NOMO-1 (cell line): Measurements from ENCODE around the gene TAX1BP1.
A peak's percentile ranks its signal among the peaks of the same experiment; 100 is the strongest.

ENCODE experiments used
- DNase-seq, 2 experiments: peaks; one replicate each; lab custom pipeline; 2025; ENCODE audit not compliant: unreplicated experiment in 2 of 2; lab: John Stamatoyannopoulos, UW

TAX1BP1 gene

DNA sequence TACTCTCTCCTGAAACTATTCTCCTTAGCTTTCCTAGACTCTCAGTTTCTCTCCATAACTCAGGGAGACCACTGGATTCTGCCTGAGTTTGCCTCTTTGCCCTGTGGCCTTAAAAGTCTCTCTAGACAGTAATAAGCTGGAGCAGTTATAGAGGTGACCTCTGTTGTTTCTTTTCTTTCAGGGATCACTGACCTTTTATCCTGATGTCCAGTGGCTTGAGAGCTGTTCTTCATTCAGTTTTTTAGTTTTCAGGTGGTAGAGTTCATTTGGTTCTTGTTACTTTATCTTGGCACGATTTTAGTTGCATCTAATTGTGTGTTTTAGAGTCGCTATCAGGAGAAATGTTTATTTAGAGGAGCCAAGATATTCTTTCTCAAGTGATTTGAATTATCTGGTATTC lies 37.7 kb downstream of the TAX1BP1 start:
- DNase-seq = no peak

DNA sequence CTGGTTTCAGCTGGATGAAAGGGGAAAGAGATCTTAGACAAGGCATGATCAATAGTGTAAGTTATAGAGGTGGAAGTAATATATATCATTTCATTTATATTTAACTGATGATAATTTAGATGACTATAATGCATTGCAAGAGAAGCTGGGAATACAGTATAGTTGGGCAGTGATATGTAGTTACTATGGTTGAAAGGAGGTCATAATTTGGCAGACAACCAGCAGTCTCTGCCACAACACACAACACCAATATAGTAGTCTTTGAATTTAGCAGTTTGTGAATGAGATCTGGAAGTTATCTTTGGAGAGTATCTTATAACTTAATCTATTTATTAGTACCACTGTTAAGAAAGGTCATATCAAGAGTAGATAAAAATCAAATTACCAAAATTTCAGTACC lies 39.9 kb downstream of the TAX1BP1 start:
- DNase-seq = no peak

DNA sequence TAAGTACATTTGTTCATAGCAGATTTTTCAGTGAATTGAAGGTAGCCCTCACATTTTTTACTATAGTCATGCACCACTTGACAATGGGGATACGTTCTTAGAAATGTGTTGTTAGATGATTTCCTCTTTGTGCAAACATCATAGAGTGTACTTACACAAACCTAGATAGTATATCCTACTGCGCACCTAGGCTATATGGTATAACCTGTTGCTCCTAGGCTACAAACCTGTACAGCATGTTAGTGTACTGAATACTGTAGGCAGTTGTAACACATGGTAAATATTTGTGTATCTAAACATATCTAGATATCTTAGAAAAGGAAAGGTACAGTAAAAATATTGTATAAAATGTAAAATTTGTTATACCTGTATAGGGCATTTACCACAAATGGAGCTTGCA lies 41.2 kb downstream of the TAX1BP1 start:
- DNase-seq = no peak

DNA sequence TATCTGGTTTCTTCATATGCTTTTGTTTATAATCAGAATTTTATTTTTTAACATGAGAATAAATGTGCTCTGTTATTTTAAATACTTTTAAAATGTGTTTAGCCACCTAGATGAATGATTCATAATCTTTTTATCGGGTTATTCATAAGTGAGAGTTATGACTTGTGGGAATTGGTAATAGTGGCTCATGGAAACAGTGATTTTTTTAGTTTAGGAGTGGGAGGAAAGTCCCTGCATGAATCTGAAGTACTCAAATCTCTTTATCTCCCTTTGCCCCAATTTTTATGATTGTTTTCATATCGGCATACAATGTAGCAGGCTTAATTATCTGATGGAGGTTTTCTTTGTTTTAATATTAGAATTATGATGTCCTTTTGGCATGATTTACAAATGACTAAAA lies 42.9 kb downstream of the TAX1BP1 start:
- DNase-seq = no peak

DNA sequence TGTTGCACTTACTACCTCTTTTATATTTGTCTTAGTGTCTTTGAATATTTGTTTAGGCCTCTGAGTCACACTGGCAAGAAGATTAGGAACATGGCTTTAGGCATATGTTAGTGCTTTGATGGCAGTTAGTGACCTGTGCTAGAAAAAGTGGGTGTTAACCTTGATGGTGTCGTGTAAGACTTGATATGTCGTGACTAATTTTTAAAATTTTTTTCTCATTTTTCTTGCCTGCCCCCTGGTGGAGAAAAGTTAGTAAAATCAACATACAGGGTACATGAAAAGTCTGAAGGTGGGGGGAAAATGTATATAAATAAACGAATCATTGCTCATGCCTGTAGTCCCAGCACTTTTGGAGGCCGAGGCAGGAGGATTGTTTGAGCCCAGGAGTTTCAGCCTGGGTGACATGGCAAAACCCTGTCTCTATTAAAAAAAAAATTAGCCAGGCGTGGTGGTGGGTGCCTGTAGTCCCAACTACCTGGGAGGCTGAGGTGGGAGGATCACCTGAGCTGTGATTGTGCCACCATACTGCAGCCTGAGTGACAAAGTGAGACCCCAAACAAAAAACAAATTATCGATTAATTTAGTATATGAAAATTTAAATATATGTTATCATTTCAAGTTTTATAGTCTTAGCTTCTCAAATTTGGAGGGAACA lies 44.6 kb downstream of the TAX1BP1 start:
- peak; percentile 0 to 38 for DNase-seq

DNA sequence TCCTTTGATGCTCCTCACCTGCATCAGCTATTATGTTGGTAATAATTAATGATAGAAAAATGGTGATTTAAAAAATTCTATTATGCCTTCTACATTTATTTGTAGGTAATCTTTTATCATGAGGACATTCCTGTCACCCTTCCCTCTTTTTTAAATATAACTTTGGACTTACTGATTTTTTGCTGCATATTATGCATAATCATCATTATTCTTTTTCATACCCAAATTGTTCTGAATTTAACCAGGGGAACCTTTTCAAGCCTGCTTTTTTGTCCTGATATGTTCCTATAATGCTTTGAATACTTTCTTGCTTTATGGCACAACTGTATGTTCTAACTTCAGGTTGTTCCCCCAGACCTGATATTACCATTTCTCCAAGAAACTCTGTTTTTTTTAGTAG lies 48.5 kb downstream of the TAX1BP1 start:
- DNase-seq = no peak

DNA sequence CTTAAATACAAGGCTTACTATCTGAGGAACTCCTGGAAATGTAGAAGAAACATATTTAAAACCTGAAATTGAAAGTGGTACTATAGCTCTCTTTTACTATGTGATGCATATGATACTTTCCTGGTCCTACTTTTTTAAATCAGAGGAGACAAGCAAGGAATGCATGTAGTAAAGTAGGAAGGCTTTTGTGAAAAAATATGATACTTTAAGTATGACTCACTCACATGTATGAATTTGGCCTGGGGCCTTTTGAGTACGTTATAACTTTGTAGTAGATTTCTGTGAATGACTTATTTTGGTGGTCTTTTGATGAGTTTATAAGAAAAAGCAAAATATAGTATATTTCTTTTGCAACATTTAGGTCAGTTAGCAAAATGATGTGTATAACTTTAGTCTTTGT lies 53.8 kb downstream of the TAX1BP1 start:
- DNase-seq = no peak

DNA sequence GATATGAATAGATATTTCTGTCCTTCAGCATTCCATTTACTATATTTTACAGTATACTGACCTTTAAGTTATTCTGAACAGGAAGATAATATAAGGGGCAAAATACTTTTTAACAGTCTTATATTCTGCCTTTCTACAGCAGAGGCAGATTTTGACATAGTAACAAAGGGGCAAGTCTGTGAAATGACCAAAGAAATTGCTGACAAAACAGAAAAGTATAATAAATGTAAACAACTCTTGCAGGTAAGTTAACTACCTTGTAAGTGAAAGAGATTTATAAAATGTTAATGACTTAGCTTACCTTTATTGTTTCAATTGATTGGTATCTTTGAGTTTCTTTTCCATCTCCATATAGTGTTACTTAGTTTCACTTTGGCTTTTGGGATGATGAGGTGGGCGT lies 56.0 kb downstream of the TAX1BP1 start:
- no peak for DNase-seq

DNA sequence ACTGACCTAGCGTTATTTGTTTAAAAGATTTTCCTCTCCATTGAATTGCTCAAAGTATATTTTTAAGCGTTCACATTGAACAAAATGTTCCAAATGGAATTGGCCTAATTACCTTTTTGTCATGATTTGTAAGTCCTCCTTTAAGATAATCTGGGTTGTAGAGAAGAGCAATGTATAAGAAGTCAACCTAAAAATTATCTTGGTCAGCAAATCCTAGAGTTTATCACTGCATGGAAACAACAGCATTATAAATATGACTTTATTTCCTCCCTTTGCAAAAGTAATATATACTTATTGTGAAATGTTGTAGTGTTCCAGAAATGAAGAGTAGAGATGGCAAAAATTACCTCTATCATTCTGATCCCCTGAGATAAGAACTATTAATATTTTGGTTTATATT lies 59.2 kb downstream of the TAX1BP1 start:
- no peak for DNase-seq

DNA sequence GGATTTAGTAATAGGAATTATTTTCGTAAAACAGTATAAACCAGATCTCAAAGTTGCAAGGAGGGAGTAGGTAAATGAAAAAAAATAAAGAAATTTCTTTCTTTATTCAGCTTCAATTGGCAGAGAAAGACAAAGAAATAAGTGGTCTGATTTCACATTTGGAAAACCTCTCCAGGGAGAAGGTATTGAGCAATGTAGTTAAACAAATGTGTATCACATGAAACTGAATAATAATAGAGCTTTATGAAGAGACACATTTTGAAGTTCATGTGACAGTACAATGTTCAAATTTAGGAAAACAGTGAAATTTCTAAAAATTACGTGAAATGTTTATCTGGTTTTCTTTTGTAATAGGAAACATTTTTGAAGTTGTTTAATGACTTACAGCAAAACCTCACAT lies 63.0 kb downstream of the TAX1BP1 start:
- no peak for DNase-seq

DNA sequence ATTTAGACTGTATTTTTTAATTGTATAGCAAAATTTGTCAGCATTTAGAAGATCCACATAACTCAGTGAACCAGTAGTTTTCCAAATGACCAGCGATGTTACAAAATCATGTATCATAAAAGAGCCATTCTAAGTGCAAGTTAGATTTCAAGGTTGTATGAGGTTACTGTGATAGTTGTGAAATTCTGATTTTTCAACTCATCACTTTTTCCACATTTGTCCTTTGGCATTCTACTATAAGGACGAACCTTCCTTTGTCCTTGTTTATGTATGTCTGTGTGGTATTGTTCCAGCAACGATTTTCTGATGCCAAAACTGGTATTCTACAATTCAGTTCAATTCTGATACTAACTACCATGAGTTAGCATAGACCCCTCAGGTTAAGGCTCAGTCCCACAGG lies 64.2 kb downstream of the TAX1BP1 start:
- DNase-seq = no peak

DNA sequence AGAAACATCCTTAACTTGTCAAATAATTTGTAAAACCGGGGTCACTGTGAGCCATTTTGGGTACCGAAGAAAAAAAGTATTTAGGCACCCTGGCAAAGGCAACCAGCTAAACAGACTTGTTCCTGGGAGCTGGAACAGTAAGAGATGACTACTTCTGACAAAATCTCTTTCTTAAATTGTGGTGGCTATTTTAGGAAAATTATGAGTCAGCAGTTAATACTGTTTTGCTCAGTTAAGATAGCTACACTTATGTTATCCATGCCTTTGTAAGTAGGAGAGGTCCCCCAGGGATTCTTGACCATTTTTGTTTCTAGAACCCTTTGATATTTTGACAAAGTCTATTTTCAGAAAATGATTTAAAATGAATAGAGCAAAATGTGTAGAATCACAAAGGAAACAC lies 68.7 kb downstream of the TAX1BP1 start:
- DNase-seq = no peak

DNA sequence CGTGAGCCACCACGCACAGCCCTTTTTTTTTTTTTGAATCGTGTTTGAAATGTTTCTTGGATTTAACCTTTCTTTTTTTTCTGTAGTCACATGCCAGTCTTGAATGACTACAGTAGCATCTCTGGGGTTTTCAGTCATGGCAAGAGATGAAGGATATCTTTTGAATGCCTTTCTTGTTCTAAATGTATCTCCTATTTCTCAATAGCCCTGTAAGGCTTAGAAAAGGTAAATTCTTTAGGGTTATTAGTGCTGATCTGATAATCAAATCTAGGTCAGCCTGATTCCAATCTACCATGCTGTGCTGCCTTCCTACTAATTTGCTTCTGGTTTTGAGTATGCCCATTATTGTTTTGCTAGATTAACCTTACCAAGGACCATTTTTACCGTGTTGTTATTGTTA lies 70.2 kb downstream of the TAX1BP1 start:
- DNase-seq = no peak

DNA sequence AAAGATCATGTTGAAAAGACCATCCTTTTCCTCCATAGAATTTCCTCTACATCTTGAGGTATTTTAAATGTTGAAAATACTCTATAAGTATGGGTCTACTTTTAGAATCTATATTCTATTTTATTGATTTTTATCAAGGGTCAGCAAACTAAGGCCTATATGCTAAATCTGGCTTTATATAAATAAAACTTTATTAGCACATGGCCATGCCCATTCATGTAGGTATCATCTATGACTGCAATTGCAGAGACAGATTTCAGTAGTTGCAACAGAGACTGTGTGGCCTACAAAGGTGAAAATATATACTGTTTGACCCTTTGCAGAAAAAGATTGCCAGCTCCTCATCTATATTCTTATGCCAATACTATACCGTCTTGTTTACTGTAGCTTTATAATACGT lies 72.7 kb downstream of the TAX1BP1 start:
- no peak for DNase-seq

DNA sequence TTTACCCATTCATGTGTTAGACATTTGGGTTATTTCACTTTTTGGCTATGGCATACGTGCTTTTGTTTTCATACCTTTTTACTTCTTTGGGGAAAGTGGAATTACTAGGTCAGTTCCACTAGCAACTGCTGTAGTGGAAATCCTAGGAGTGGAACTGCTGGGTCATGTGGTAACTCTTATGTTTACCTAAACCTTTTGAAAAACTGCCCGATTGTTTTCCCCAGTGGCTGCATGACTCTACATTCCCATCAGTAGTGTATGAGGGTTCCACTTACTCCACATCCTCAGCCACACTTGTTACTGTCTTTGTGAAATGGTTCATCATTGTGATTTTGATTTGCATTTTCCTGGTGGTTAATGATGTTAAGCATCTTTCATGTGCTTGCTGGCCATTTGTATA lies 82.3 kb downstream of the TAX1BP1 start:
- DNase-seq = no peak

DNA sequence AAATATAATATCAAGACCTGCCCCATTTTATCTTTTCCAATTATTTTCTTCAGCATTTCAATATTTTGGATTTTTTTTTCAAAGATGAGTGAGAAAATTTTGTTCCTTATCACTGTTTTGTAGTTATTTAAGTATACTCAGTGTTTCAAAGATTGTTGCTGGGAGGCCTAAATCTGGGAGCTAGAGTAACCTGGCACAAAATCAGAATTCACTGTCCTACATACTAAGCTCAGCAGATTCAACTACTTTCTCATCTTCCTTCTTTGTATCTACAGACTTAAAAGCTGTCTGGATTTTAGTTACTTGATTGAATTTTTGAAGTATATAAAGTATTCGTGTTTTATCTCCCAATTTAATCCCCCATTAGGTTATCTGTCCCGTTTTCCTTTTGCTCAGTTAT lies 85.9 kb downstream of the TAX1BP1 start:
- no peak for DNase-seq

DNA sequence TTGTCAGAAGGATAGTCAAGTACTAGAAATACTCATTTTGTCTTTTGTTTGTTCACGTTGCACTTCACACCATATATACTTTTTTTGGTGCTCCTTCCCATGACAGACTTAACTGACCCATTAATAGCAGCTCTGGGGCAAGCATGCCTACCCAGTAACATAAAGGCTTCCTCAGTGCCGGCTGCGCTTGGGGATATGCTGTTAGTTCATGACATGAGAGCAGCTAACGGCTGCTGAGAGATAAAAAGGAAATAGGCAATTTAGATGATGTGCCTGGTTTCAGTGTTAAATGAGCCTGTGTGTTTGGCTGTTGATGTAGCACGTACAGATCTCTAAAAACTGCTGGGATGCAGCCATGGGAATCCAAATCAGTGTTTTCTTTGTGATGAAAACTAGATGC lies 86.4 kb downstream of the TAX1BP1 start:
- no peak for DNase-seq

DNA sequence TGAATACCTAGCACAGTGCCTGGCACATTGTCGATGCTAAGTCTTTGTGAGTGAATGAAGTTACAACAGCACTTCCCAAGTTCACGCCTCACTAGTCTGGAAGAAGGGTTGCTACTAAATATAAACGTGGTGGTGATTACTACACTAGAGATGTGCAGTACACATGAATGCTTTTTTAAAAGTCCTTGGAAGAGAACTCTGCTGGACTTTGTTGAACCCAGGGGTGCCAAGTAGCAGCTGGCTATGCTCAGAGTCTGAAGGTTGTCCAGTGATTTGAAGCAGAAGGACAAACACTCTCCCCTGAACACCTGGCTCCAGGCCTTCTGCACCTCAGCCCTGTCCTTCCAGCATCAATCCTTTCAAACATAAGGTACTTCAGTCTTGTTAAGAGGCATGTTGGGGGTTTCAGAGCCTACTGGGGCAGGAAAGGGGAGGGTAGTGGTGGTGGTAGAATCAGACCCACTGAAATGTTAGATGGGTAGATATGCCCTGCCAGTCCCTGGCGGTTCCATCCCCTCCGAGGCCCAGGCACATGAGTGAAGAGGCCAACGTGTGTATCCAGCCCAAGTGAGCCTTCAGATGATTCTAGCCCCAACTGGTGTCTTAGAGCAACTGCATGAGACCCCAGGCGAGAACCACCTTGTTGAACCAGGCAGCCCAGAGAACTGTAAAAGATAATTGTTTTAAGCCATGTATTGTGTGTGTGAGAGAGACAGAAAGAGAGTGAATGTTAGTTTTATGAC lies 94.4 kb downstream of the TAX1BP1 start:
- no peak for DNase-seq

DNA sequence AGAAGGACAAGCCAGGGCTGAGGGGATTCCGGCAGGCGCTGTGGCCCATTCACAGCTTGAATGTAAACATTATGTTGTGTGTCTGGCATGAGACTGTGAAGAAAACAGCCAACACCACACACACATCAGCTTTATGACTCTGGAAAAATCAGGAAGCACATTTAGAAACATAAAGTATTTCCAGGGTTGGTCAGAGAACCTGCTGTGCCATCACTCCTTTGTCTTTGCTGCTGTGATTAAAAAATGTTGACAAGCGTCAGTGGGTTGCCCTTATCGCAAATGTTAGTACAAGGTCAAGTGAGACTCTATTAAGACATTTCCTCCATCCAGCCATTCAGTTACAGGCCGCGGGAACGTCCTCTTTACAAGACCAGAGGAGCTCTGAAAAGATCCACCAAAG lies 95.4 kb downstream of the TAX1BP1 start:
- no peak for DNase-seq

DNA sequence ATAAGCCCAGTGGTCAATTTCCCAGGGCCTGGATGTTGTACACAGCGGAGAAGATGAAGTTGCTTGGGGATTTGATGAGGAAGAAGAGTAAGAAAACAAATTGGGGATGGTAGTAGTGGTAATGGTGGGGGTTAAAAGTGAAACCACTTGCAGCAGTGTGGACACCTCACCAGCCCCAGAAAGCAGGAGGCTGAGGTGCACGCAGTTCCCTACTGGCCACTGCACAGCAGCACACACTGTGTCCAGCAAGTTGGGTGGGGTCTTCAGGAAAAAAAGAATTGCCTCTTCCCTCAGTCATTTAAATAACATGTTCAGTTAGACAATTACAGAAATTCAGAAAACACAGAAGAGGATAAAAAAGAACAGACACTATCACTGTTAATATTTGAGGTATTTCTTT lies 96.6 kb downstream of the TAX1BP1 start:
- no peak for DNase-seq

DNA sequence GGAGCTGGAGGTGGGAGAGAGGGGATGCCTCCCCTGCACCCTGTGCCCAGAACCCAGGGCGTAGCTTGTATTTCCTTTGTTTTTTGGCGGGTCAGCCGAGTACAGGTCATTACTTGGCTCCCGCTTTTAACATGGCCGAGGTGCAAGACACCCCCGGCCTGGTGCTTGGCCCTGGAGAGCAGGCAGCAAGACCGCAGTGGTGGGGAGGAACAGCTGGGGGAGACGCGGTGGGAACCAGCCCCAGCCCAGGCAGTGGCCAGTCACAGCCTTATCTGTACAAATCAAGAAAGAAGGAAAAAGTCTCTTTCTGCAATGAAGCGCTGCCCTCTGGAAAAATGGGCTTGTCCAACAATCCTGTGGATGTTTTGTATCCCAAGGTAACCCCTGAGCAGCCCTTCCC lies 99.1 kb downstream of the TAX1BP1 start:
- DNase-seq = no peak

DNA sequence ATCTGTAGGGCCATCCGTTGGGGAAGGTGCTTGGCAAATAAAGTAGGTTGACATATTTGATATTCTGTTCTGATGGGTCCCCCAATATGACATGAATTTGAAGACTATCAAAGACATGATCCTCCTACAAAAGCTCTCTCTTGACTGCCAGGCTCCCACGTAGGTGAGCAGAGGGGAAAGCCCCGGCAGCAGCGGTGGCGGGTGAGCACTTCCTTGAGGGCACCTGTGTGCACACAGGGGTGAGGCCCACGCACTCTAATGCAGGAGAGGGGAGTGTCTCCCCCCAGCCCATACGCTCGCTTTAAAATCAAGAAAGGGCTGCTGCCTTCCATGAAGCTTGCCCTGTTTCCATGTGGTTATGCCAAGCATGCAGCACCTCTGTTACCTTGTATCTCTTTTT lies 100.4 kb downstream of the TAX1BP1 start:
- no peak for DNase-seq
